Spleen (tissue), 11 donors: ENCODE data around the gene TBC1D10A. TPM values are rescaled to one million over a fixed set of nuclear protein-coding genes. Genes with fewer than 3 reads are reported as not detected.

Experiments used
- DNase-seq: peaks from one replicate; pipeline ENCODE4 v3.0.0-alpha.2; 2020
- H3K27ac ChIP-seq, 8 donors: fragments of 200-600 bp; sonication (generic) in 7 of 8; 1 replicate in 4 of 8; 2 replicates in 4 of 8; pipeline versions ENCODE4 v1.5.0 to v1.8.0; 2016 to 2021; ENCODE audit warnings: inconsistent platforms in 4 of 8, mild to moderate bottlenecking in 4 of 8, moderate library complexity in 1 of 8
- H3K27me3 ChIP-seq, 7 donors: fragments of 200-600 bp; sonication (generic) in 6 of 7; replicated peaks in 1 of 7; 1 replicate in 4 of 7; 2 replicates in 3 of 7; pipeline versions ENCODE4 v1.5.0 to v1.8.0; 2016 to 2021; ENCODE audit warnings: inconsistent platforms in 3 of 7, mild to moderate bottlenecking in 1 of 7
- H3K36me3 ChIP-seq, 6 donors: fragments of 200-600 bp; sonication (generic) in 5 of 6; 1 replicate in 4 of 6; 2 replicates in 2 of 6; pipeline versions ENCODE4 v1.5.0 to v1.8.0; 2016 to 2021; ENCODE audit warnings: inconsistent platforms in 2 of 6
- H3K4me1 ChIP-seq, 6 donors: fragments of 200-600 bp; sonication (generic) in 5 of 6; 1 replicate in 3 of 6; 2 replicates in 3 of 6; pipeline versions ENCODE4 v1.5.0 to v1.8.0; 2016 to 2021; ENCODE audit warnings: inconsistent platforms in 3 of 6
- H3K4me3 ChIP-seq, 8 donors: fragments of 200-600 bp; sonication (generic) in 7 of 8; 1 replicate in 4 of 8; 2 replicates in 4 of 8; pipeline versions ENCODE4 v1.5.0 to v1.8.0; 2016 to 2021; ENCODE audit warnings: inconsistent platforms in 4 of 8, mild to moderate bottlenecking in 4 of 8, moderate library complexity in 2 of 8
- H3K9me3 ChIP-seq, 8 donors: fragments of 200-600 bp; sonication (generic) in 7 of 8; 1 replicate in 4 of 8; 2 replicates in 4 of 8; pipeline versions ENCODE4 v1.5.0 to v1.8.0; 2016 to 2021; ENCODE audit warnings: inconsistent platforms in 4 of 8
- CTCF ChIP-seq, 11 experiments: fragments of 200-600 bp in 7 of 11; fragments of 450-650 bp in 4 of 11; sonication (generic) in 4 of 11; IDR thresholded peaks in 8 of 11; conservative IDR thresholded peaks in 3 of 11; 1 replicate in 7 of 11; 2 replicates in 4 of 11; pipeline versions ENCODE4 v1.4.0 to v1.8.0; 2016 to 2021; ENCODE audit warnings: antibody characterized with exemption in 11 of 11, inconsistent platforms in 4 of 11, mild to moderate bottlenecking in 1 of 11
- POLR2A ChIP-seq, 3 donors: fragments of 450-650 bp; IDR thresholded peaks; one replicate each; pipeline ENCODE4 v1.5.1; 2017; ENCODE audit warnings: antibody characterized with exemption in 3 of 3, mild to moderate bottlenecking in 1 of 3
- POLR2AphosphoS5 ChIP-seq, 3 donors: sonication (generic); formaldehyde crosslinking; IDR thresholded peaks; one replicate each; pipeline ENCODE4 v1.5.1; 2017; ENCODE audit warnings: antibody characterized with exemption in 3 of 3
- WGBS, 5 donors: extraction: QIAGEN DNeasy Blood & Tissue Kit in 3 of 5; methylation state at CpG; one replicate each; pipeline versions ENCODE4 v1.1.5 to v1.1.7; 2013 to 2018; 5-methylcytosine and 5-hydroxymethylcytosine counted together
- intact Hi-C: fragments of 100-400 bp; cut with DNase I; formaldehyde crosslinking; loops from one replicate; pipeline ENCODE4 v1.15.0; 2023; ENCODE audit warnings: low total_unique reads
- polyA plus RNA-seq, 3 donors: library from polyadenylated mRNA; stranded (reverse); fragments of 200-250 nt; gene quantifications; one replicate each; pipeline ENCODE4 v1.2.1, GENCODE V29; 2013
- total RNA-seq, 7 donors: library from RNA; depleted of rRNA in 3 of 7; stranded (reverse); fragments of >200 nt in 3 of 7; fragmentation: NEBNext Ultra II Directional in 4 of 7; extraction: Animal tissue kit (Norgen Biotek cat#: 25700) in 4 of 7; gene quantifications; one replicate each; pipeline versions ENCODE4 v1.1.0 to v1.2.1, GENCODE V29; 2016 to 2021
- donor health status: healthy with polysubstance abuse.
- donor health status: DM: no; HTN: no; CAD: no; lungs with moderate emphysema.
- donor health status: DM: no; HTN: no; CAD: no.
- donor health status: Bipolar disorder and iron deficiency.
- donor health status: healthy.
- donor health status: DM: no; HTN: no; CAD: no.
- donor health status: DM: yes; HTN: yes; CAD: no.

The TBC1D10A gene
- total and polyA plus RNA-seq, 10 donors: 21.1 to 46.4 (median 33.1) TPM

- intact Hi-C loops: loop anchor here (5.0 to 10.0 kb wide), 2 partner anchors 125 to 223 kb away; partner anchors contain the start of gene RNF215
- 83 to 98% (median 92%) methylated on average over 4 of the region's 4 CpGs for WGBS, 5 donors
- Histone ChIP-seq H3K27ac (peak overlapping the region in 3 of 8 donors; percentile 55 to 98 (median 98)), H3K36me3 (peaks cover 0 to 16% (median 0%) of the 10 kb centered on the region in 6 donors), H3K4me1 (peaks cover 4 to 83% (median 36%) of the 10 kb centered on the region in 6 donors), H3K4me3 (no peak overlapping the region), H3K9me3 (no peaks in the 10 kb centered on the region), H3K27me3 (no peaks in the 10 kb centered on the region)
- no peak for TF ChIP-seq POLR2A (IDR thresholded peaks at IDR 0.05)
- TF ChIP-seq CTCF (IDR thresholded peaks at IDR 0.05 in 8 of 11, conservative IDR thresholded peaks at IDR 0.05 in 3 of 11): no peak
- TF ChIP-seq POLR2AphosphoS5 (IDR thresholded peaks at IDR 0.05): no peak
- no peak for DNase-seq
Measured at GRCh38 chr22:30262112-30262511, 64.6 kb downstream of the TBC1D10A start.

GRCh38 chr22:30261134-30261533, 65.6 kb downstream of the TBC1D10A start:
- Histone ChIP-seq H3K27me3 (no peaks in the 10 kb centered on the region), H3K36me3 (peaks cover 0 to 16% (median 0%) of the 10 kb centered on the region in 6 donors), H3K4me3 (peak overlapping the region in 1 of 8 donors; percentile 21), H3K9me3 (no peaks in the 10 kb centered on the region), H3K4me1 (peaks cover 7 to 83% (median 34%) of the 10 kb centered on the region in 6 donors), H3K27ac (peak overlapping the region in 4 of 8 donors; percentile 27 to 98 (median 62))
- peak; percentile 85 for DNase-seq
- intact Hi-C loops: loop anchor here (5.0 to 10.0 kb wide), 2 partner anchors 126 to 224 kb away; partner anchors contain the start of gene RNF215
- 52 to 88% (median 66%) methylated on average over 8 of the region's 8 CpGs for WGBS, 5 donors
- peak in 2 of 3 donors; percentile 21 to 48 for TF ChIP-seq POLR2AphosphoS5 (IDR thresholded peaks at IDR 0.05)
- no peak for TF ChIP-seq POLR2A (IDR thresholded peaks at IDR 0.05)

- no peak for DNase-seq
- intact Hi-C loops: loop anchor here (5.0 to 10.0 kb wide), 2 partner anchors 127 to 224 kb away; partner anchors contain the start of gene RNF215
- Histone ChIP-seq H3K9me3 (no peaks in the 10 kb centered on the region), H3K27me3 (no peaks in the 10 kb centered on the region), H3K4me3 (no peak overlapping the region), H3K4me1 (peaks cover 6 to 83% (median 37%) of the 10 kb centered on the region in 6 donors), H3K36me3 (peaks cover 0 to 16% (median 0%) of the 10 kb centered on the region in 6 donors), H3K27ac (peak overlapping the region in 2 of 8 donors; percentile 69 to 98)
- TF ChIP-seq CTCF (IDR thresholded peaks at IDR 0.05 in 8 of 11, conservative IDR thresholded peaks at IDR 0.05 in 3 of 11) (no peak), POLR2A (IDR thresholded peaks at IDR 0.05) (no peak), POLR2AphosphoS5 (IDR thresholded peaks at IDR 0.05) (no peak)
- WGBS, 5 donors: 92 to 94% (median 92%) methylated on average over 6 to 8 of the region's 8 CpGs
Measured at GRCh38 chr22:30260682-30261081, 66.1 kb downstream of the TBC1D10A start.

GRCh38 chr22:30260276-30260675, 66.5 kb downstream of the TBC1D10A start:
- TF ChIP-seq POLR2AphosphoS5 (IDR thresholded peaks at IDR 0.05): no peak
- TF ChIP-seq POLR2A (IDR thresholded peaks at IDR 0.05): no peak
- TF ChIP-seq CTCF (IDR thresholded peaks at IDR 0.05 in 8 of 11, conservative IDR thresholded peaks at IDR 0.05 in 3 of 11): no peak
- no peak for DNase-seq
- H3K9me3 ChIP-seq: no peaks in the 10 kb centered on the region
- no peak overlapping the region for H3K27ac ChIP-seq
- H3K27me3 ChIP-seq: no peaks in the 10 kb centered on the region
- H3K36me3 ChIP-seq: peaks cover 0 to 16% (median 0%) of the 10 kb centered on the region in 6 donors
- H3K4me1 ChIP-seq: peaks cover 2 to 81% (median 33%) of the 10 kb centered on the region in 6 donors
- WGBS, 5 donors: 83 to 92% (median 91%) methylated on average over 6 to 11 of the region's 11 CpGs
- no peak overlapping the region for H3K4me3 ChIP-seq
- intact Hi-C loops: loop anchor here (5.0 to 10.0 kb wide), 2 partner anchors 127 to 225 kb away; partner anchors contain the start of gene RNF215
